Activated gamma-delta T cell treated with anti-CD3 and anti-CD28 coated beads, Interleukin-2, amount 50 U/mL, for 16 hours (primary cell): ENCODE results near the gene ZNRF3.
"Not testable (repeated sequence)": the region's sequence is repeated elsewhere in the genome, so short reads cannot be mapped to it uniquely, and the experiment has no call there.

Experiments
- DNase-seq: peaks from one replicate; pipeline ENCODE4 v3.0.0-alpha.2; 2020; ENCODE audit warnings: low read depth

Gene ZNRF3

DNA sequence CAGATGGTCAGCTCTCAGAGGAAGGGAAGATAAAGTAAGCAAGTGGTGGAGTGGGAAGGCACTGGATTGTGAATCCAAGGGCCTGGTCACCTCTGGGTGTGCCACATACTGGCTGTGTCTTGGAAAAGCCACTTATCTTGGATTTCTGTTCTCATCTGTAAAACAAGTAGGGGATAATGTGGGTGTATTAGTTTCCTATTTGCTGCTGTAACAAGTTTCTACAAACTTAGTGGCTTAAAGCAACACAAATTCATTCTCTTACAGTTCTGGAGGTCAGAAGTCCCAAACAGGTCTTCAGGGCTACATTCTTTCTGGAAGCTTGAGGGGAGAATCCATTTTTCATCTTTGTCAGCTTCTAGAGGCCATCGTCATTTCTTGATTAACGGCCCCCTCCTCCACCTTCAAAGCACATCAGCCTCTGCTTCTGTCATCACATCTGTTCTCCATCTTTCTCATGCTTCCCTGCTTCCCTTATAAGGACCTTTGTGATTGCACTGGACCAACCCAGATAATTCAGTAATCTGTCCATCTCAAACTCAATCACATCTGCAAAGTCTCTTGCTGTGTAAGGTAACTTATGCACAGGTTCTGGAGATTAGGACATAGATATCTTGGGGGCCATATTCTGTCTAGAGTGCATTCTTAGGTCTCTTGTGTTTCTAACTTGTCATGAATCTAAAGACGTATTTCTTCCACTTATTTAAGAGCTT is 102.4 kb downstream of the ZNRF3 start:
- no peak for DNase-seq

DNA sequence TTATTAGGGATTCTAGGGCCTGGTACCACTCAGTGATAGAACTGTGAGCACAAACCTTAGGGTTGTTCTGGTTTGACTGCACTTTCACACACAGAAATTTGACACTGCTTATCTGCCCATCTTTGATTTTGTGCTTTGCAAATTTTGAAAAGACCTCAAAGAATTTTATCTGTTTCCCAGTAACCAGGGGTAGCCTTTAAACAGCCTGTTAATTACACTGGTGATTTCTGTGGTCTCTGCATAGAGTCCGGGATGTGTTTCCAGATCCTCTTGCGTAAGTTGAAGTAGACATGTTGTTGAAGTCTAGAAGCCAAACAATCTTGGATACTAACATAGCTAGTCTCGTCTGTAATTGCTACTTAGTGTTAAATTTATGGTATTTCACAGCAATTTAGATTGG is 103.0 kb downstream of the ZNRF3 start:
- no peak for DNase-seq

DNA sequence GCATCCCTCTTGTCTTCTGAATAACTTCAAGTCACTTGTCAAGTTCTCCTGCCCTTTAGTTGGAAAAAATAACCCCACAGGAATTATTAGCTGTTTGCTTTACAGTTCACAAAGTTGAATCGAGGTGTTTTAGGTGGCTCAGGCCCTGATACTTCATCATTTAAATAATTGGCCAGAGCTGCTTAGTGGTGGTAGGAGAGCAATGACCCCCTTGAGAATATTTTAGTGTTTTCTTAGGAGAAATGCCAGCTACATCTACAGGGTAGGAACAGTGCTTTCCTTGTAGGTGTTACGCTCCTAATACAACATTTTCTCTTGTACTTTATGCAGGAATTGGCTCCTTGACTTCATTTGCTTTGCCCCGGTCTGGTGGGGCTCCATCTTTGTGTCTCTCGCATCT is 105.1 kb downstream of the ZNRF3 start:
- DNase-seq, result no peak

DNA sequence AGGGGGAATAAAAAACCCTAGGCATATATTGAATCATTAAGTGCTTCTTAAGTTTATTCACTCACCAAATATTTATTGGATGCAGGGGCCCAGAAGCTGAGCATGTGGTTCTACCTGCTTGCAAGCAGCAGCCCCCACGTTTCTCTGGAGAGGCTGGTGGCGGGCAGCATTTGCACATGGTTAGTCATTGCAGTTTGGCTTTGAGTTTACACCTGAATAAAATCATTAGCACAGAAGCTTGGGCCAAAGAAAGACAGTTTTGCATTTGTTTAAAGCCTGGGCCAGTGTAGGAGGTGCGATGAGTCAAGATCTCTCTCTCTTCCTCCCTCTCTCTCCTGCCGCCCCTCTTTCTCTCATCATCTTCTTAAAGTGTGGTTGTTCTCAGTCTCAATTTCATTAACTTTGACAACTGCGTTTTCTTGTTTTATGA is 105.7 kb downstream of the ZNRF3 start:
- DNase-seq, result no peak

DNA sequence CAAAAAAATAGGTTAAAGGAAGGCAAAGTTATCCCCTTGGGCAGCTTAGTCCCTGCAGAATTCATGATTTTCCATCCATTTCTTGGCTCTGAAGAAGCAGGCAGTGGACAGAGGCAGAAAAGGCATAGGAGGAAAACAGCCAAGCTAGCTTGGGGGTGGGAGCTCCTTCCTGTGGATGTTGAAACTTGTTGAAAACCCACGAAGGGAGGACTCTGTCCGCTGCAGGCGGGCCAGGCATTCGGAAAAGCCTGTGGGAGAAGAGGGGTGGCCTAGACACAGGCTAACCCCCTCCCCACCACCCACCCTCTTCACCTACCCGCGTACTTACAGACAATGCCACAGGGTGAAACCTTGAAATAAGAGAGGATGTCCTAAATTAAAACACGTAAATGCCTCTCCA is 106.1 kb downstream of the ZNRF3 start:
- no peak for DNase-seq

DNA sequence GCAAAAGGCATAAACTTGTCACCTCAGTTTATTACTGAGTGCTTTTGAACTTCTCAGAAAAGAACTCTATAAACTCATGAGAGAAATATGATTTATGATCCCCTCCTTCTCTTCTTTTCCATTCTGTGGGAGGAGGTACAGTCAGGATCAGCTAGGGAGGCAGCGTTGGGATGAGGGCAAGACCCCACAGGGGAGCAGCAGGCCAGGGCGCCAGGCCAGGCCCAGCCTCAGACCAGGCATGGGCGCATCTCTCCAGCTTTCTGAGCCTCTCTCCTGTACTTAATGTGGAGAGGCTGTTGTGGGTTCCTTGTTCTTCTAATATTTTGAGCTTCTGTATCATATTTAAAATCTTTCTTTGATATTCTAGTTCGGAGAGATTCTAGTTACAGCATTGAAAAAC is 106.5 kb downstream of the ZNRF3 start:
- DNase-seq, result no peak

DNA sequence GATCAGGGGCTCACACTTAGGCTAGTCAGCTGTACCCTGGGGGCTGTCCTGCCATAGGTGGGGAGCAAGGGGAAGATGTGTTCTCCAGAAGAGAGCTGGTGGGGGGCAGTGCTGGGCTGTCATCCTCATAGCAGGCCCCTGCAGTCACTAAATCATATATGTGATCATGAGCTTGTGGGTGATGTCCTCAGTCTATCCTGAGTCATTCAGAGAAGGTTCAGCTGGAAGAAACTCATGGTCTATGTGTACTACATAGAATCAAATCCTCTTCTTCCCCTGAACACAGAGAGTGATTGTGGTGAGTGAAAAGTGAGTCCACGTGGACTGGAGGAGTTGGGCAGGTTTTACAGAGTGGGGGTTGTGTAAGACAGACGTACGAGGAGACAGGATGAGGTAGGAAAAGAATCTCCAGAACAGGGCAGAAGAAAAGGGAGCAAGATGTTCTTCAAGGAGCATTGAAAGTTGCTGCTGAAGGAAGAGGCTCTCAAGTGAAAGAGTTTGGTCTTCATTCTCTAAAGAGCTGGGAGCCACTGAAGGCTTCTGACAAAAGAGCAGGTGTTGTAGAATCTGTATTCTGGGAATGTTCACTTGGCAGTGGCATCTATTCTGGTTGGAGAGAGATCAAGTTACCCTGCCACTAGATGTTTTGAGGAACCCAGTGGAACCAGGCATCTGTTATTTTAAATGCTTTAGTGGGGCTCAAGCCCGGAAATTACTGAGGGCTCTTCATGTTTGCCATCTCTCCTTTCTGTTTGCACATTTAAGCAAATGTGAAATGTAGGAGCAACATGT is 109.4 kb downstream of the ZNRF3 start:
- DNase-seq, result no peak

DNA sequence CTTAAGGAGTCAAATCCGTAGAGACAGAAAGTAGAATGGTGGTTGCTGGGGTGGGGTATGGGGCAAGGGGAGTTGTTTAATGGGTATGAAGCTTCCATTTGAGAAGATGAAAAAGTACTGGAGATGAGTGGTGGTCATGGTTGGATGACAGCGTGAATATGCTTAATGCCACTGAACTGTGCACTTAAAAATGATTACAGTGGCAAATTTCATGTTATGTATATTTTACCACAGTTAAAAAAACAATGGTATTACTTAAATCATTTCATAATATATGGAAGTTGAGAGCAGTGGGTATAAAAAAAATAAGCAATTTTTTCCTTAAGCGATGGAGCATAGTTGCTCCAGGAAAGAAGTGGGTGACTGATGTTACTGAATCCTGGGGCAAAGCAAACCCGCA is 111.2 kb downstream of the ZNRF3 start:
- DNase-seq, result no peak

DNA sequence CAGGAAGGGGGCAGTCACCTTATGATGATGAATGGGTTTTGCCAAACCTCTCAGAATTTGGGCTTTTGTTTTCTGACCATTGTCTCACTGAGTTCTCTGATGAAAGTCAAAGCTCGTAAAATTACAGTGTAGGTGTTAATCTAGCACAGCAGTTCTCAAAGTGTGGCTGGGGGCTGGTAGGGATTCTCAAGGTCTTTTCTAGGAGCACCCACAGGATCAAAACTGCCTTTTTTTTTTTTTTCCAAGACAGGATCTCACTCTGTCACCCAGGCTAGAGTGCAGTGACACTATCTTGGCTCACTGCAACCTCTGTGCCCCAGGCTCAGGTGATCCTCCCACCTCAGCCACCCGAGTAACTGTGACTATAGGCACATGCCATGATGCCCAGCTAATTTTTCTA is 112.2 kb downstream of the ZNRF3 start:
- no peak for DNase-seq

DNA sequence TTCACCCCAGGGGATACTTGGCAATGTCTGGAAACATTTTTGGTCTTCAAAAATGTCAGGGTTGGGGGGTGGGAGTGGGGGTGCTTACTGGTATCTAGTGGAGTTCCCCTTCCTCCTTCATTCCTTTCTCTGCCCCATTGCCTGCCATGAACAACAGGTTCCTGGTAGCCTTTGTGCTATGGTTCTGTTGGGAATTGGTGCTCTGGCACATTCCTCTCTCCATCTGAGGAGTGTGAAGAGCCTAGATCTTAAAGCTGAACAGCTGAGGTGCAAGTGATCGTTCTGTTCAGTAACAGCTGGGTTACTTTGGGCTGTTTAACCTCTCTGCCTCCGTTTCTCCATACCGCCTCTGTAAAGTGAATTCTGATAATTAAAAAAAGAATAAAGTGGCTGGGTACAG is 114.0 kb downstream of the ZNRF3 start:
- DNase-seq, result no peak

DNA sequence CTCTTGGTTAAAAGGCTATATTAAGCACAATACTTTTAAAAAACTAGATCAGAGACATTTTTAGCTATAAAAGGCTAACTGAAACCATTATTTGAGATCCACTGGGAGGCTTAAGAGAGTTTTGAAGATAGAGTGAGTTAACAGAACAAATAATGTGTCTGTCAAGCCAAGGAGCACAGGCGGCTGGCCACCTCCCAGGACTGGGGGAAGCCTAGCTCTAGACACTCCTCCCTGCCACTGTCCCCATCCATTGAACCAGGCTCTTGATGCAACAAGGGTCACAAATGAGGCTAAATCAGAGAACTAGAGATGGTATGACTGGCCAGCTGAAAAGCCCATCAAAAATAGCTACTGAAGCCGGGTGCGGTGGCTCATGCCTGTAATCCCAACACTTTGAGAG is 115.3 kb downstream of the ZNRF3 start:
- no peak for DNase-seq

DNA sequence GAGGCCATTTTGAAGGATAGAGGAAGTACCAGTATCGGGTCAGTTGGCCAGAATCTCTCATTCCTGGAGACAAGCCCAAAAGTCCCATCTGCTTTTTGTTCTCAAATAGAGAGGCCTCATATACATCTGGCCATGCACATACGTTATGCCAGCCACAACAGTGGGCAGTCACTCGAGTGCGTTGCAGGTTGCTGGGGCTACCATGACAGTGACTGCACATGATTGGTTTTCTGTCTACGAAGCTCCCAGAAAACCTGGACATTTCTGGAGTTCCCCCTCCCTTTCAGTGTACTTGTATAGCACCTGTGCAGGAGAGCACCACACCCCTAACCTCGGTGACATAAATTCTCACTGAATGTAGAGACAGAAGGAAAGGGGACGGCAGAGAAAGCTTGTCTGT is 116.1 kb downstream of the ZNRF3 start:
- DNase-seq, result no peak

DNA sequence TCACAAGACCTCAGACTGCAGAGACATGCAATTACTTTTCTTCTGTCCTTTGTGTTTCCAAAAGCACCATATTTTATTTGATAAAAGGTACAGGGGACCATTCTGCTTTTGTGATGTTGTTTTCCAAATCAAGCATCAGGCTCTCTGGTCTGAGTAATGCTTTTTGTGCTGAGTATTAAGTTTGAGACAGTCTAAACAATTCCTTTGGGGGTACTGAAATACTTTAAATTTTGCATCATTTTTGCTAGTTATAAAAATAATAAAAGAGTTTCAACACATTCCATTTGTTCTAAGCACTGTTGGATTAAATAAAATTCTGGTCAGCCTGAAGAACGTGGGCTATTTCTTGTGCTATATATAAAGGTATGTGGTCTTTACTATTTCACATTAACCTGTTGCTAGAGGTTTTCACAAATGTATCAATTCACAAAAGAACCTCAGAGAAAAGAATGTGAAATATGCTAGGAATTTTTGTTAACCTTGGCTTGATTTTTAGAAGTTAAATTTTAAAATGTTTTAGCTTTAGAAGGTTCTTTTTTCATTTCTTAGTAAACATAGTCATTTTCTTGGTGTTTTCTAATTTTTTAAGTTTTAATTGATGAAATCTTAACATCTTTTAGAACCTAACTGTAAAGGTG is 116.7 kb downstream of the ZNRF3 start:
- no peak for DNase-seq

DNA sequence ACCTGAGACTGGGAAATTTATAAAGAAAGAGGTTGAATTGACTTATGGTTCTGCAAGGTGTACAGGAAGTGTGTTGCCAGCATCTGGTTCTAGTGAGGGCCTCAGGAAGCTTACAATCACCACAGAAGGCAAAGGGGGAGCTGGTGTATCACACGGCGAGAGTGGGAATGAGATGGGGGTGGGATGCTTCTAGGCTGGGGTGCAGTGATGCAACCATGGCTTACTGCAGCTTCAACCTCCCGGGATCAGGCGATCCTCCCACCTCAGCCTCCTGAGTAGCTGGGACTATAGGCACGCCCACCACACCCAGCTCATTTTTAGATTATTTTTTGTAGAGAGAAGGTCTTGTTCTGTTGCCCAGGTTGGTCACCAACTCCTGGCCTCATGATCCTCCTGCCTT is 117.3 kb downstream of the ZNRF3 start:
- DNase-seq, result no peak

DNA sequence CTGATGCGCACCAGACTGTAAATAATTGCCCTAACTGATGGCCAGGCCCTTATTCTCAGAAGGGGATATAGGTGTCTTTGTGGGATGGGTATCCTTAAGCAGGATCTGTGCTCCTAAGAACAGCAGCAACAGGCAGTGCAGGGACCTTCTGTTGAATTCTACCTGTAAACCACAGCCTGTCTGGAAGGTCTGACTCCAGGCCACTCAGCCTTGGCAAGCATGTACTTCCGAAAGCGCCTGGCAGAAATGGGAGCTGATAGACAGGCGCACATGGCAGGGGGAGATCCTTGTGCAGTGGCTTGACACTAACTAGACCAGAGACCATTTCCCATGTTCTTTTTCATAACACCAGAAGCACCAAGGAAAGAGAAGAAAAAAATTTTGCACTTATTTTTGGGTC is 119.2 kb downstream of the ZNRF3 start:
- no peak for DNase-seq

DNA sequence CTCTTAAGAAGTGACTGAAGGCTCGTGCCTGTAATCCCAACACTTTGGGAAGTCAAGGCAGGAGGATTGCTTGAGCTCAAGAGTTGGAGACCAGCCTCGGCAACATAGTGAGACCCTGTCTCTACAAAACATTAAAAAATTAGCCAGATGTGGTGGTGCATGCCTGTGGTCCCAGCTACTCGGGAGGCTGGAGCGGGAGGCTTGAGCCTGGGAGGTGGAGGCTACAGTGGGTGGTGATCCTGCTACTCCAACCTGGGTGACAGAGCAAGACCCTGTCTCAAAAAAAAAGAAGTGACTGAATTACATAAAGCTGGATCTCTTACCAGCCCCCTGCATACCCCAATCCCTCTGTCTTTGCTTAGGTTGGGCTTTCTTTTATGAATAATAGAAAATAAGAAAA is 120.2 kb downstream of the ZNRF3 start:
- no peak for DNase-seq

DNA sequence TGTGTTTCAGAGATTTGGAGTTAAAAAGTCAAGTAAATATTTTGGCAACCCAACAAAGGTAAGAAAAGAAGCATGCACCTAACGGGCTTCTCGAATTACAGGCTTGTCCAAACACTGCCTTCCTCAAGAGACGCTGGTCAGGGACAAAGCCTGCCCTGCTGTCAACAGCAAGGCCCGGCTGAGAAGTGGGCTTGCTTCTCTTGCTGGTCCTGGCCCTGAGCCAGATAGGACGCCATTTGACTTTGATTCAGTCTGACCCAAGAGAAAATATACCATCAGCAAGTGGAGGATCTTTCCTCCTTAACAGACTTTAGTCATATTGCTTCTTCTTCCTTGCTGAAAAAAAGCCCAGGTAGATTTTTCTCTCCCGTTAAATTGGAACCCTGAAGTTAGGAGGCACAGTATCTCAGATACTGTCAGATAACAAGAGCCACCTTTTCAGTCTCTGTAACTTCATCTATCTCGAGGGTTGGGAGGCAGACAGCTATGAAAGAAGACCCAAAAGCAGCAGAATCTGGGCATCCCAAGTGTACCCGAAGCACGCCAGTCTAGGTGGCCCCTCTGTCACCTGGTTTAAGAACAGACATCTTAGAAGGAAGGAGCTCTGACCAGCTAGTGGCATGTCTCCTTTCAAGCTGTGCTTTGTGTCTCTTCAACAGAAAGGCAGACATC is 120.7 kb downstream of the ZNRF3 start:
- no peak for DNase-seq

DNA sequence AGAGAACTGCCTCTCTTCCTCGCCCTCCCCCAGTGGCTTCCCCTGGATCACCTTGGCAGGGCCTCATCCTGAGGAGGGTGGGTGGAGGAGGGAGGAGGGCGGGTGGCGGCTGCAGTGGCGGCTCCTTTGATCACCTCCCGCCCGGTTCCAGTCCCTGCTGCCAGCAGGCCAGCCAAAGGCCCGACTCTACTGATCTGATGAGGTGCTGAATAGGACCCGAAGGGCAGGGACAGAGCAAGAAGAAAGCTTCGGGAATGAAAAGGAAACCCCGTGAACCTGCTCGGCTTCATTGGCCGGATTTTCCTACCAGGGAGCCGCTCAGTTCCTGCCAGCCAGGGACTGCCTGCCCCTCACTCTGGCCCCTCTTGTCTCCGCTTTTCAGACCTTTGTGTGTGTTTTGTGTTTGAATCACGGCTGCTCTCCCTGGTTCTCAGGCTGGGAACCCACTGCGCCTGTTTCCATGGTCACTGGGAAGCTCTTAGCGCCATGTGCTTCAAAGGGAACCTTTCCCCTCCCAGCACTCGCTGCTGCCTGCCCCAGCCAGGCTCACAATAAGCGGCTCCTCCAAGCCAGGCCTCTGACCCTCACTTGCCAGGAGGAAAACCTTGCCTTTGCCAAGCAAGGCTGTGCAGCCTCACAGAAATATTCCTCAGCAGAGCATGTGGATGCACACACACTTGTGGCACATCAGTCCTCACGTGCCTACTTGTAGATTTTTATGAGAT is 121.4 kb downstream of the ZNRF3 start:
- no peak for DNase-seq

DNA sequence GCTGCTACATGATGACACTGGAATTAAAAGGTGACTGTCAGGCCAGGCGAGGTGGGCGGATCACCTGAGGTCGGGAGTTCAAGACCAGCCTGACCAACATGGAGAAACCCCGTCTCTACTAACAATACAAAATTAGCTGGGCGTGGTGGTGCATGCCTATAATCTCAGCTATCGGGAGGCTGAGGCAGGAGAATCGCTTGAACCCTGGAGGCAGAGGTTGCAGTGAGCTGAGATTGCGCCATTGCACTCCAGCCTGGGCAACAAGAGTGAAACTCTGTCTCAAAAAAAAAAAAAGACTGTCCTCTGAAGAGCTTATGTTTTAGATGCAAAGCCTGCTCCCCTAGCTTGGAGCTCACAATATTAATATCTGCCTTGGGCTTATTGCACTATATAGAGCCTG is 122.4 kb downstream of the ZNRF3 start:
- DNase-seq, result not testable (repeated sequence)

DNA sequence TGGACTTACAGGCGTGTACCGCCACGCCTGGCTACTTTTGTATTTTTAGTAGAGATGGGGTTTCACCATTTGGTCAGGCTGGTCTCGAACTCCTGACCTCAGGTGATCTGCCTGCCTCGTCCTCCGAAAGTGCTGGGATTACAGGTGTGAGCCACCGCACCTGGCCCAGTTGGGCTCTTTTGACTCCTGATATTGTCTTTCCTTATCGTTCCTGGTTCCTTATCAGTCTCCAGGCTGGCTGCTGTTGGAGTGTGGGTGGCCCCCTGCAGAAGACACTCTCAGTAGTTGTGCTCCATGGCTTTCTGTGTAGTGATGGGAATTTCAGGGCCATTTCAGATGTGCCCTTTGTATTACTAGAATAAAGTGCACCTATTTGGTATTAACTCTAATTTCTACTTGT is 123.0 kb downstream of the ZNRF3 start:
- no peak for DNase-seq

DNA sequence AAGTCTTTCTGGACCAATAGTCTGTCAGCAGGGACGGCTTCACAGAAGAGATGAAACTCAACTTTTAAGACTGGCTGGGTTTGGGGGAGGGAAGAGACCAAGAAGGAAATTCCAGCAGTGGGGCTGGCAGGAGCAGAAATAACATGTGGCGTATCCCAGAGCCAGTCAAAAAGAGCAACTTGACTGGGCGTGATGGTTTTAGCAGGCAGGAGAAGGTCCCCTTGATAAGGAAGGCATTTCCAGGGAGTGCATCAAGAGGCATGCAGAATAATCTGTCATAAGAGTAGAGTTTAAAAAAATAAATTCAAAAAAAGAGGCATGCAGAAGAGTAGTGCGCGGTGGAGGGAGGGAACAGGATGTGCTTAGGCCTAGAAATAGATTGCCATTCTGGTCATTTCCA is 125.8 kb downstream of the ZNRF3 start:
- no peak for DNase-seq
